Naive thymus-derived CD4-positive, alpha-beta T cell (primary cell): ENCODE data around the gene HJV. TPM values are rescaled to one million over a fixed set of nuclear protein-coding genes. Genes with fewer than 3 reads are reported as not detected.
"Not testable (repeated sequence)": the region's sequence is repeated elsewhere in the genome, so short reads cannot be mapped to it uniquely, and the experiment has no call there.

Experiments used
- ATAC-seq: fragments of 150-1000 bp; cut with Tn5 transposase; 2 replicates; pipeline ENCODE4 v1.10.0; 2021; ENCODE audit warnings: mild to moderate bottlenecking, moderate library complexity
- CTCF ChIA-PET: fragments of 350-600 bp; sonication (Branson Sonifier 250); formaldehyde crosslinking; loops from one replicate; lab custom pipeline; 2021; ENCODE audit warnings: antibody characterized with exemption; lab: Charles Lee
- POLR2A ChIA-PET: fragments of 350-600 bp; sonication (Branson Sonifier 250); formaldehyde crosslinking; loops from one replicate; lab custom pipeline; 2021; ENCODE audit warnings: antibody characterized with exemption, inconsistent platforms; lab: Charles Lee
- DNase-seq, 9 donors: peaks; one replicate each; pipeline versions ENCODE4 v3.0.0 to v3.0.0-alpha.2; 2020 to 2022; ENCODE audit warnings: mixed read lengths in 1 of 9
- H3K27ac ChIP-seq: one replicate; pipeline ENCODE4 v1.7.0; 2013; ENCODE audit warnings: mild to moderate bottlenecking, low read depth, low read length, moderate library complexity
- H3K27me3 ChIP-seq, 2 donors: one replicate each; pipeline ENCODE4 v1.7.0; 2013; ENCODE audit warnings: low read length in 2 of 2, mild to moderate bottlenecking in 2 of 2, moderate library complexity in 2 of 2; ENCODE audit not compliant: control insufficient read depth in 2 of 2, insufficient read depth in 2 of 2
- H3K36me3 ChIP-seq, 3 experiments: 1 replicate in 2 of 3; 2 replicates in 1 of 3; pipeline ENCODE4 v1.7.0; 2013; ENCODE audit warnings: low read length in 3 of 3, mild to moderate bottlenecking in 3 of 3, moderate library complexity in 1 of 3; ENCODE audit not compliant: insufficient read depth in 3 of 3, control insufficient read depth in 2 of 3
- H3K4me1 ChIP-seq, 2 donors: one replicate each; pipeline ENCODE4 v1.7.0; 2013; ENCODE audit warnings: low read length in 2 of 2, mild to moderate bottlenecking in 2 of 2, moderate library complexity in 1 of 2; ENCODE audit not compliant: control insufficient read depth in 2 of 2, insufficient read depth in 2 of 2
- H3K4me3 ChIP-seq: 2 replicates; pipeline ENCODE4 v1.7.0; 2013; ENCODE audit warnings: mild to moderate bottlenecking, low read length
- H3K9me3 ChIP-seq, 3 experiments: 1 replicate in 2 of 3; 2 replicates in 1 of 3; pipeline ENCODE4 v1.7.0; 2013; ENCODE audit warnings: low read length in 3 of 3; ENCODE audit not compliant: control insufficient read depth in 2 of 3
- H3K27ac Mint-ChIP-seq, 9 donors: one replicate each; pipeline ENCODE4 v1.8.0; 2020 to 2022; ENCODE audit warnings: mixed read lengths in 9 of 9, mild to moderate bottlenecking in 8 of 9, moderate library complexity in 5 of 9, inconsistent platforms in 2 of 9
- H3K27me3 Mint-ChIP-seq, 5 donors: one replicate each; pipeline ENCODE4 v1.8.0; 2021 to 2022; ENCODE audit warnings: mixed read lengths in 5 of 5, mild to moderate bottlenecking in 1 of 5
- H3K36me3 Mint-ChIP-seq, 5 donors: one replicate each; pipeline ENCODE4 v1.8.0; 2020 to 2022; ENCODE audit warnings: mixed read lengths in 5 of 5, mild to moderate bottlenecking in 3 of 5, inconsistent platforms in 1 of 5
- H3K4me1 Mint-ChIP-seq, 7 donors: one replicate each; pipeline ENCODE4 v1.8.0; 2020 to 2022; ENCODE audit warnings: mixed read lengths in 7 of 7, mild to moderate bottlenecking in 3 of 7, inconsistent platforms in 1 of 7
- H3K4me3 Mint-ChIP-seq, 10 donors: one replicate each; pipeline ENCODE4 v1.8.0; 2020 to 2022; ENCODE audit warnings: mild to moderate bottlenecking in 10 of 10, mixed read lengths in 10 of 10, moderate library complexity in 6 of 10, inconsistent platforms in 2 of 10
- H3K9me3 Mint-ChIP-seq, 11 donors: one replicate each; pipeline ENCODE4 v1.8.0; 2020 to 2022; ENCODE audit warnings: mixed read lengths in 11 of 11, mild to moderate bottlenecking in 4 of 11, inconsistent platforms in 1 of 11, moderate library complexity in 1 of 11
- intact Hi-C, 2 donors: fragments of 100-400 bp; cut with micrococcal nuclease; formaldehyde crosslinking; loops; one replicate each; pipeline ENCODE4 v1.15.1; 2023
- polyA plus RNA-seq, 2 donors: library from polyadenylated mRNA; unstranded; fragments of 300-500 nt; fragmentation: Illumina TruSeq; gene quantifications; one replicate each; pipeline ENCODE4 v1.2.3, GENCODE V29; 2021
- total RNA-seq, 6 experiments: library from RNA in 5 of 6; stranded (reverse) in 5 of 6; gene quantifications; 1 replicate in 5 of 6; 2 replicates in 1 of 6; pipeline ENCODE4 v1.2.3 and lab custom pipeline; 2021 to 2026

Gene HJV
- total RNA-seq = not detected
- not detected for polyA plus RNA-seq
- not detected for total RNA-seq (lab: John Stamatoyannopoulos, UW)

DNA sequence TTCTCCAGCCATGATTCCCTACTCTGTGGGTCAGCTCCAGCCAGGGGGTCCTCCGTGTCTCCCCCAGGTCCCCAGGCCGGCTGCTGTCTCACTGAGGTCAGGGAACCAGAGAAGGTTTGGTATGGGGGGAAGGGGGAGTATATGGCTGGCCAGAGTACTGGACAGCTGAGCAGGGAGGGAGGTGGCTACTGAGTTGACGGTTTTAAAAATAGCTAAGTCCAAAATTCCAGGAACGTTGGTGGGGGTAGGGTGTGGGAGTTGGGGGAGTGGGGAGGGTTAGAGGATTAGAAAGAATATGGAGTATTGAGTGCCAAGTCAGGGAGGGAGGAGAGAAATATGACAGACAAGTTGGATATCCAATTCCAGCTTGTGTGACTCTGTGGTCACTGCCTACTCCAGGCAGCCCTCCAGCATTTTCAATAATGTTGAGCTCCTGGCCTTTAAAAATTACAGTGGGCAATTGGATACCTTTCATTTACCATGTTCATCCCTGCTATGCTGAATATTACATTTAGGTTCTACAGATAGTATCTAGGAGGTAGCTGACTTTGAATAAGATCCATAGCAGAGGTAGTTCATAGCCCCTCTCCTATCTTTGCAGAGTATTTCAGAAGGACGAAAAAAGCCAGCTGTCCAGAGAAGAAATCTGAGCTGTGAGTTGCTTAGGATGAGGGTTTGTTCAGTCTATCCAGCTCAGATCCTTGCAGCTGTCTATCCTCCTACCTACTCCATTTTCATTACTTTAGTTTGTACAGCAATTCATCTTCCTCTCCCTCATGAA lies at the start of gene HJV:
Gene HJV (minus strand): TSS at position 114 of the 781 bp plus-strand sequence. CDS start 1,504 bp downstream, outside the sequence.
- intact Hi-C loops = no loop called here
- ATAC-seq = no peak
- Histone ChIP-seq H3K27me3 (peaks cover 10 to 16% of the 10 kb centered on the region in 2 donors), H3K27ac (no peak within 1 kb of the TSS), H3K4me1 (peaks cover 4 to 7% of the 10 kb centered on the region in 2 donors), H3K36me3 (no peaks in the 10 kb centered on the region), H3K4me3 (no peak within 1 kb of the TSS), H3K9me3 (no peaks in the 10 kb centered on the region)
- DNase-seq = no peak
- ChIA-PET POLR2A (interaction anchor here (1.2 to 35.8 kb wide), 2 partner anchors 35 to 104 kb away, joined by 4 to 1779 read pairs; partner anchors contain the start of genes PEX11B and TXNIP), CTCF (interaction anchor here (0.6 to 1.9 kb wide), 5 partner anchors 13 to 176 kb away, joined by 3 to 7 read pairs (median 3); partner anchors contain the start of gene NUDT17)
- H3K9me3 Mint-ChIP-seq = peaks cover 0 to 2% (median 0%) of the 10 kb centered on the region in 11 donors
- peaks cover 0 to 3% (median 0%) of the 10 kb centered on the region in 5 donors for H3K36me3 Mint-ChIP-seq
- H3K27ac Mint-ChIP-seq = peak within 1 kb of the TSS in 1 of 9 donors; percentile 17
- peaks cover 38 to 86% (median 56%) of the 10 kb centered on the region in 5 donors for H3K27me3 Mint-ChIP-seq
- H3K4me1 Mint-ChIP-seq = peaks cover 0 to 13% (median 10%) of the 10 kb centered on the region in 7 donors
- H3K4me3 Mint-ChIP-seq = no peak within 1 kb of the TSS

DNA sequence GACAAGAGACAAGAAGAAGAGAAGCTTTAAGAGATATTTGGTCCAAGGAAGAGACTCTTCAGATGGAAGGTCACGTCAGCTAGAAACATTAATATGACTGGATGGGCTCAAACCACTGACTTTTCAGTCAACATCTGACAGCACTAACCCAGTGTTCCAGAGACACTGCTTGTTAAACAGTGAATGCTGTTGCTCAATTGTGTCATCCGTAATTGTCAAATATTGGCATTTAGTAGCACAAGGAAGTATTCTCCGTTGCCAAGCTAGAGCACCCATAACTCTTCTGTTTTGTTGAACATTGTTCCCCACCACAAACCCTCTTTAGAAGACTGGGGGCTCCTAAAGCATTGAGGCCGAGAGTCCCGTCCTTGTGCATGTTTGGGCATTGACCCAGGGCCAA lies 37.6 kb upstream of the HJV start:
- H3K4me1 ChIP-seq, H3K27ac ChIP-seq, H3K9me3 Mint-ChIP-seq, CTCF ChIA-PET, H3K36me3 ChIP-seq, H3K27me3 Mint-ChIP-seq, H3K27me3 ChIP-seq, POLR2A ChIA-PET, H3K27ac Mint-ChIP-seq, H3K4me1 Mint-ChIP-seq, H3K36me3 Mint-ChIP-seq, H3K9me3 ChIP-seq, ATAC-seq, H3K4me3 Mint-ChIP-seq, DNase-seq, intact Hi-C loops, H3K4me3 ChIP-seq: not testable (repeated sequence)

- ATAC-seq (peak; percentile 92), DNase-seq (peak; percentile 59 to 86 (median 76))
- H3K4me3 ChIP-seq = peak overlapping the region; percentile 49
- Mint-ChIP-seq H3K27ac (peak overlapping the region; percentile 97 to 99 (median 98)), H3K4me1 (peaks cover 6 to 39% (median 34%) of the 10 kb centered on the region in 7 donors), H3K4me3 (peak overlapping the region; percentile 80 to 94 (median 88))
- not testable (repeated sequence) for H3K9me3 ChIP-seq, H3K27me3 Mint-ChIP-seq, H3K27me3 ChIP-seq, H3K36me3 Mint-ChIP-seq, H3K36me3 ChIP-seq, H3K4me1 ChIP-seq, H3K9me3 Mint-ChIP-seq
- intact Hi-C loops = loop anchor here (1.0 kb wide), 2 partner anchors 14 to 15 kb away; no protein-coding TSS in a partner anchor
- ChIA-PET CTCF (interaction anchor here (0.8 to 1.6 kb wide), 2 partner anchors 15 to 20 kb away, joined by 3 read pairs; no protein-coding TSS in a partner anchor), POLR2A (interaction anchor here (0.7 to 7.9 kb wide), 10 partner anchors 9 to 94 kb away, joined by 3 to 109 read pairs (median 4); partner anchors contain the start of genes ANKRD34A, LIX1L and POLR3GL)
- peak overlapping the region; percentile 68 for H3K27ac ChIP-seq
Measured at GRCh38 chr1:146051852-146052676, 30.5 kb upstream of the HJV start.

DNA sequence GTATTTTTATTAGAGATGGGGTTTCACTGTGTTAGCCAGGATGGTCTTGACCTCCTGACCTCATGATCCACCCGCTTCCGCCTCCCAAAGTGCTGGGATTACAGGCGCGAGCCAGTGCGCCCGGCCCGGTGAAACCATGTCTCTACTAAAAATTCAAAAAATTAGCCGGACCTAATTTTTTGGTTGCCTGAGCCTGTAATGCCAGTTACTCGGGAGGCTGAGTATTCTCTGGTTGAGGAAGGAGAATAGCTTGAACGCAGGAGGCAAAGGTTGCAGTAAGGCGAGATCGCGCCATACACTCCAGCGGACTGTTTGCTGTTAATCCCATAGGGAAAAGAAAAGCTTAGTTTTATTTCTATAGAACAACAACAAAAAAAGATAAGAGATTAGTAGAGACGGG lies 29.9 kb upstream of the HJV start:
- peak overlapping the region; percentile 80 to 94 (median 88) for H3K4me3 Mint-ChIP-seq
- no peak for ATAC-seq
- intact Hi-C loops = loop anchor here in 1 of 2 donors (1.0 kb wide), 1 partner anchor 13 kb away; no protein-coding TSS in a partner anchor

DNA sequence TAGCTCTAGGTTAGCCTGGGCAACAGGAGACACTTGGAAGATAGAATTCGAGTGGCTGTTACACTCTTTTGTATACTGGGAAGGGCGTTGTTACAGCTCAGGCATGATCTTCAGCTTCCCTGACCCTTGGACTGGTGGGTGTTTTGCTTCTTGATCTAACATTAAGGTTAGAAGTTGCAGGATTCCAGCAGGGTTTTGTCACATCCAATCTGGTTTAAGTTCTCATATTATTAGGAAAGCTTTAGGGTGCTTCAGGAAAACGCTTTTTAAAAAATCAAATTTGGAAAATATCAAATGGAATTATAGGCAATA lies 29.1 kb upstream of the HJV start:
- POLR2A ChIA-PET = interaction anchor here (7.9 kb wide), 1 partner anchor 13 kb away, joined by 109 read pairs; no protein-coding TSS in a partner anchor
- H3K9me3 Mint-ChIP-seq, H3K27me3 Mint-ChIP-seq, intact Hi-C loops, H3K9me3 ChIP-seq, H3K27me3 ChIP-seq, DNase-seq, H3K27ac ChIP-seq, H3K4me3 ChIP-seq, H3K36me3 ChIP-seq, H3K4me1 ChIP-seq, H3K36me3 Mint-ChIP-seq, ATAC-seq: not testable (repeated sequence)
- H3K4me3 Mint-ChIP-seq = peak overlapping the region in 6 of 10 donors; percentile 4 to 45 (median 30)
- H3K27ac Mint-ChIP-seq = peak overlapping the region in 6 of 9 donors; percentile 1 to 62 (median 32)
- CTCF ChIA-PET = interaction anchor here (2.0 kb wide), 1 partner anchor 13 kb away, joined by 5 read pairs; no protein-coding TSS in a partner anchor
- peaks cover 6 to 43% (median 37%) of the 10 kb centered on the region in 7 donors for H3K4me1 Mint-ChIP-seq

More for the DNA sequence above, 29.9 kb upstream of the HJV start:
- peak overlapping the region; percentile 49 for H3K4me3 ChIP-seq
- Mint-ChIP-seq H3K27me3 (no peaks in the 10 kb centered on the region), H3K9me3 (peaks cover 0 to 1% (median 0%) of the 10 kb centered on the region in 11 donors), H3K36me3 (no peaks in the 10 kb centered on the region), H3K27ac (peak overlapping the region; percentile 97 to 99 (median 98)), H3K4me1 (peaks cover 6 to 42% (median 37%) of the 10 kb centered on the region in 7 donors)
- peak overlapping the region; percentile 68 for H3K27ac ChIP-seq
- no peaks in the 10 kb centered on the region for H3K27me3 ChIP-seq
- ChIA-PET CTCF (interaction anchor here (0.8 to 1.6 kb wide), 2 partner anchors 14 to 19 kb away, joined by 3 read pairs; no protein-coding TSS in a partner anchor), POLR2A (interaction anchor here (0.7 to 7.9 kb wide), 9 partner anchors 9 to 93 kb away, joined by 3 to 109 read pairs (median 5); partner anchors contain the start of genes ANKRD34A, LIX1L and POLR3GL)
- no peaks in the 10 kb centered on the region for H3K4me1 ChIP-seq
- DNase-seq = peak in 1 of 9 donors; percentile 33
- no peaks in the 10 kb centered on the region for H3K9me3 ChIP-seq
- no peaks in the 10 kb centered on the region for H3K36me3 ChIP-seq
